ENCODE measurements around the gene RPN1.
"Not testable (repeated sequence)": the region's sequence is repeated elsewhere in the genome, so short reads cannot be mapped to it uniquely, and the experiment has no call there.

Gene RPN1

DNA sequence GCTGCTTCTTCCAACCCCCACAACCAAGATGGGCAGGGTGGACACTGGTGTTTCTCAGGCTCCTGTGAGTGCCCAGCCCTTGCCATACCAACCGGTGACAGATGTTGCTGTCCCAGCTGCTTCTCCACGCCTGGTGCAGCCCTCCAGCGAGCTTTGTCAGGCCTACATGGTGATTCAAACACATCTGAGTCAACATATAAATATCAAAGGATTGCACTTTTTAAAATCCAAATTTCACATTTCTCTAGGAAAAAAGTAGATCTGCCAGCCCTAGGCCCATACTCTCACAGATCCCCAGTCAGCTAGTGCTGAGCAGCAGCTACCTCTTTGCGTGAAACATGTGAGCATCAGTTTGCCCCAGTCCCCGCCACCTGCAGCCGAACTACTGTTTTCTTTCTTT is 52.7 kb downstream of the RPN1 start:
- no peak overlapping the region for H3K4me3 ChIP-seq (ENCODE audit: low read depth in 1 of 2, low read length in 2 of 2)
- no peak overlapping the region for H3K27ac ChIP-seq (ENCODE audit: low read depth, low read length)
- H3K27me3 ChIP-seq (ENCODE audit: control insufficient read depth in 1 of 2, insufficient read depth in 2 of 2, low read length in 2 of 2), result no peaks in the 10 kb centered on the region
- H3K9me3 ChIP-seq (ENCODE audit: control insufficient read depth in 1 of 2, low read length in 2 of 2), result no peaks in the 10 kb centered on the region
- no peaks in the 10 kb centered on the region for H3K36me3 ChIP-seq (ENCODE audit: control insufficient read depth in 1 of 2, insufficient read depth in 2 of 2, low read length in 2 of 2)
- no peaks in the 10 kb centered on the region for H3K4me1 ChIP-seq (ENCODE audit: control insufficient read depth in 1 of 2, insufficient read depth in 2 of 2, low read length in 2 of 2)
- H3K9ac ChIP-seq (ENCODE audit: low read depth in 1 of 2, low read length in 2 of 2), result no peak overlapping the region

DNA sequence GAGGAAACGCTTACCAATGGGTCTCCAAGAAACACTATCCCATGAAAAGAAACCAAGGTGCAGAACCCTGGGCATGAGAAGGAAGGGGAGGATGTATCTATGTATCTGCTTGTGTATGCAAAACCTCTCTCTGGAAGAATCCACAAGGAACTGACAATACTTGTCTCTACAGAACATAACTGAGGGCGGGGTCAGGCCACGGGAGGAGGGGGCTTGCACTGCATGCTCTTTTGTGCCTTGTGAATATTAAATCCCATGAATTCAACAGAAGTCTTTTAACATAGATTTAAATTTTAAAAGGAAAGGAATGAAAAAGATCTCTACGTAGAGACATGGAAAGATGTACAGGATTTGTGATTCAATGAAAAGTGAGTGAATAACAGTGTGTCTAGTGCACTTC is 57.8 kb downstream of the RPN1 start:
- H3K4me3 ChIP-seq (ENCODE audit: low read depth in 1 of 2, low read length in 2 of 2), result no peak overlapping the region
- H3K27ac ChIP-seq (ENCODE audit: low read depth, low read length), result no peak overlapping the region
- H3K36me3 ChIP-seq (ENCODE audit: control insufficient read depth in 1 of 2, insufficient read depth in 2 of 2, low read length in 2 of 2), result no peaks in the 10 kb centered on the region
- H3K27me3 ChIP-seq (ENCODE audit: control insufficient read depth in 1 of 2, insufficient read depth in 2 of 2, low read length in 2 of 2), result no peaks in the 10 kb centered on the region
- no peaks in the 10 kb centered on the region for H3K4me1 ChIP-seq (ENCODE audit: control insufficient read depth in 1 of 2, insufficient read depth in 2 of 2, low read length in 2 of 2)
- no peaks in the 10 kb centered on the region for H3K9me3 ChIP-seq (ENCODE audit: control insufficient read depth in 1 of 2, low read length in 2 of 2)
- no peak overlapping the region for H3K9ac ChIP-seq (ENCODE audit: low read depth in 1 of 2, low read length in 2 of 2)

- Histone ChIP-seq H3K9ac (ENCODE audit: low read depth in 1 of 2, low read length in 2 of 2) (no peak overlapping the region), H3K4me3 (ENCODE audit: low read depth in 1 of 2, low read length in 2 of 2) (no peak overlapping the region), H3K27me3 (ENCODE audit: control insufficient read depth in 1 of 2, insufficient read depth in 2 of 2, low read length in 2 of 2) (no peaks in the 10 kb centered on the region), H3K27ac (ENCODE audit: low read depth, low read length) (no peak overlapping the region), H3K4me1 (ENCODE audit: control insufficient read depth in 1 of 2, insufficient read depth in 2 of 2, low read length in 2 of 2) (no peaks in the 10 kb centered on the region), H3K36me3 (ENCODE audit: control insufficient read depth in 1 of 2, insufficient read depth in 2 of 2, low read length in 2 of 2) (no peaks in the 10 kb centered on the region), H3K9me3 (ENCODE audit: control insufficient read depth in 1 of 2, low read length in 2 of 2) (no peaks in the 10 kb centered on the region)
Measured at GRCh38 chr3:128591738-128592426, 58.7 kb downstream of the RPN1 start.

- no peaks in the 10 kb centered on the region for H3K36me3 ChIP-seq (ENCODE audit: control insufficient read depth in 1 of 2, insufficient read depth in 2 of 2, low read length in 2 of 2)
- no peaks in the 10 kb centered on the region for H3K27me3 ChIP-seq (ENCODE audit: control insufficient read depth in 1 of 2, insufficient read depth in 2 of 2, low read length in 2 of 2)
- no peak overlapping the region for H3K4me3 ChIP-seq (ENCODE audit: low read depth in 1 of 2, low read length in 2 of 2)
- H3K9ac ChIP-seq (ENCODE audit: low read depth in 1 of 2, low read length in 2 of 2), result no peak overlapping the region
- no peak overlapping the region for H3K27ac ChIP-seq (ENCODE audit: low read depth, low read length)
- no peaks in the 10 kb centered on the region for H3K9me3 ChIP-seq (ENCODE audit: control insufficient read depth in 1 of 2, low read length in 2 of 2)
- H3K4me1 ChIP-seq (ENCODE audit: control insufficient read depth in 1 of 2, insufficient read depth in 2 of 2, low read length in 2 of 2), result no peaks in the 10 kb centered on the region
Measured at GRCh38 chr3:128590948-128591347, 59.7 kb downstream of the RPN1 start.

DNA sequence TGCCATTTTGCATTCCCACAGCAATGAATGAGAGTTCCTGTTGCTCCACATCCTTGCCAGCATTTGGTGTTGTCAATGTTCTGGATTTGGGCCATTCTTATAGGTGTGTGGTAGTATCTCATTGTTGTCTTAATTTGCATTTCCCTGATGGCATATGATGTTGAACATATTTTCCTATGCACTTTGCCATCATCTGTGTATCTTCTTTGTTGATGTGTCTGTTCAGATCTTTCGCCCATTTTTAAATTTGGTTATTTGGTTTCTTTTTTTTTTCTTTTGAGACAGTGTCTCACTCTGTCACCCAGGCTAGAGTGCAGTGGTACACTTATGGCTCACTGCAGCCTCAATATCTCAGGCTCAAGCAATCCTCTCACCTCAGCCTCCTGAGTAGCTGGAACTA is 60.6 kb downstream of the RPN1 start:
- not testable (repeated sequence) for H3K9me3 ChIP-seq (ENCODE audit: control insufficient read depth in 1 of 2, low read length in 2 of 2); H3K27ac ChIP-seq (ENCODE audit: low read depth, low read length); H3K36me3 ChIP-seq (ENCODE audit: control insufficient read depth in 1 of 2, insufficient read depth in 2 of 2, low read length in 2 of 2); H3K27me3 ChIP-seq (ENCODE audit: control insufficient read depth in 1 of 2, insufficient read depth in 2 of 2, low read length in 2 of 2); H3K4me1 ChIP-seq (ENCODE audit: control insufficient read depth in 1 of 2, insufficient read depth in 2 of 2, low read length in 2 of 2); H3K9ac ChIP-seq (ENCODE audit: low read depth in 1 of 2, low read length in 2 of 2); H3K4me3 ChIP-seq (ENCODE audit: low read depth in 1 of 2, low read length in 2 of 2)

DNA sequence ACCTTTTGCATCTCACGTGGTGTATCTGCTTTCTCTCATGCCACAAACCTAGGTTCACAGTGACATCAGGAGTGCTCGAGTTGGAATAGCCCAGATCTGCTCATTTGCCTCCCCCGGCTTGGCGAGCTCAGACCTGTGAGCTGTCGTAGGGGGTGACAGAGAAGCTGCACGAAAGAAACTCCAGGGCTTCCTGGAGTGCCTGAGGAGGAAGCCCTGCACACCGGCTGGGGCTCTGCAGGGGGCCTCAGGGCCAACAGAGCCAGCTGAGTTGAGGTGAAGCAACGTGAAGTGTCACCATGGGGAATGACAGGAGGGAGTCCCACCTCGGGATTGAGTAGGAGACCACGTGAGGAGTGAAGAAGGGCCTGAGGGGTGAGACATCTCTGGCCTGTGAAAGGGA is 62.5 kb downstream of the RPN1 start:
- H3K27me3 ChIP-seq (ENCODE audit: control insufficient read depth in 1 of 2, insufficient read depth in 2 of 2, low read length in 2 of 2), result peaks cover 3 to 5% of the 10 kb centered on the region in 2 donors
- H3K36me3 ChIP-seq (ENCODE audit: control insufficient read depth in 1 of 2, insufficient read depth in 2 of 2, low read length in 2 of 2), result no peaks in the 10 kb centered on the region
- no peaks in the 10 kb centered on the region for H3K9me3 ChIP-seq (ENCODE audit: control insufficient read depth in 1 of 2, low read length in 2 of 2)
- no peak overlapping the region for H3K27ac ChIP-seq (ENCODE audit: low read depth, low read length)
- H3K4me3 ChIP-seq (ENCODE audit: low read depth in 1 of 2, low read length in 2 of 2), result no peak overlapping the region
- H3K4me1 ChIP-seq (ENCODE audit: control insufficient read depth in 1 of 2, insufficient read depth in 2 of 2, low read length in 2 of 2), result no peaks in the 10 kb centered on the region
- no peak overlapping the region for H3K9ac ChIP-seq (ENCODE audit: low read depth in 1 of 2, low read length in 2 of 2)

DNA sequence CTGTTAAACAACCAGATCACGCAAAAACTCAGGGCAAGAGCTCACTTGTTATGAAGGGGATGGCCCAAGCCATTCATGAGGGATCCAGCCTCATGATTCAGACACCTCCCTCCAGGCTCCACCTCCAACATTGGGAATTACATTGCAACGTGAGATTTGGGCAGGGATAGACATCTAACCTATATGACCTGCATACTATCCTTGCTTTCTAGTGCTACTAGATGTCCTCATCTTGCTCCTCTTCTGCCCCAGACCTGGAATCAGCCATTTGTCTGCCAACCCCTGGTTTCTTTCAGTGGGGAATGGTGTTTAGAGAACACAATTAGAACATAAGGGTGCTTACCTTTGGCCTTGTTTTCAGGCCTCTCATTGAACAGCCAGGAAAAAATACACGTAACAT is 63.2 kb downstream of the RPN1 start:
- H3K9me3 ChIP-seq (ENCODE audit: control insufficient read depth in 1 of 2, low read length in 2 of 2), result no peaks in the 10 kb centered on the region
- peaks cover 3 to 5% of the 10 kb centered on the region in 2 donors for H3K27me3 ChIP-seq (ENCODE audit: control insufficient read depth in 1 of 2, insufficient read depth in 2 of 2, low read length in 2 of 2)
- H3K4me1 ChIP-seq (ENCODE audit: control insufficient read depth in 1 of 2, insufficient read depth in 2 of 2, low read length in 2 of 2), result no peaks in the 10 kb centered on the region
- no peak overlapping the region for H3K4me3 ChIP-seq (ENCODE audit: low read depth in 1 of 2, low read length in 2 of 2)
- no peak overlapping the region for H3K27ac ChIP-seq (ENCODE audit: low read depth, low read length)
- no peak overlapping the region for H3K9ac ChIP-seq (ENCODE audit: low read depth in 1 of 2, low read length in 2 of 2)
- H3K36me3 ChIP-seq (ENCODE audit: control insufficient read depth in 1 of 2, insufficient read depth in 2 of 2, low read length in 2 of 2), result no peaks in the 10 kb centered on the region

DNA sequence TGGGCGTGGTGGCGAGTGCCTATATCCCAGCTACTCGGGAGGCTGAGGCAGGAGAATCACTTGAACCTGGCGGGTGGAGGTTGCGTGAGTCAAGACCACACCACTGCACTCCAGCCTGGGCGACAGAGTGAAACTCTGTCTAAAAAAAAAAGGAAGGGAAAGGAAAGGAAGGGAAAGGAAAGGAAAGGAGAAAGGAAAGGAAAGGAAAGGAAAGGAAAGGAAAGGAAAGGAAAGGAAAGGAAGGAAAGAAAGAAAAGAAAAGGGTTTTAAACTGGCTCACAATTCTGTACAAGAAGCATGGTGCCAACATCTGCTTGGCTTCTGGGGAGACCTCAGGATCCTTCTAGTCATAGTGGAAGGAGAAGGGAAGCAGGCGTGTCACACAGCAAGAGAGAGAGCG is 63.7 kb downstream of the RPN1 start:
- not testable (repeated sequence) for H3K4me3 ChIP-seq (ENCODE audit: low read depth in 1 of 2, low read length in 2 of 2); H3K27me3 ChIP-seq (ENCODE audit: control insufficient read depth in 1 of 2, insufficient read depth in 2 of 2, low read length in 2 of 2)

DNA sequence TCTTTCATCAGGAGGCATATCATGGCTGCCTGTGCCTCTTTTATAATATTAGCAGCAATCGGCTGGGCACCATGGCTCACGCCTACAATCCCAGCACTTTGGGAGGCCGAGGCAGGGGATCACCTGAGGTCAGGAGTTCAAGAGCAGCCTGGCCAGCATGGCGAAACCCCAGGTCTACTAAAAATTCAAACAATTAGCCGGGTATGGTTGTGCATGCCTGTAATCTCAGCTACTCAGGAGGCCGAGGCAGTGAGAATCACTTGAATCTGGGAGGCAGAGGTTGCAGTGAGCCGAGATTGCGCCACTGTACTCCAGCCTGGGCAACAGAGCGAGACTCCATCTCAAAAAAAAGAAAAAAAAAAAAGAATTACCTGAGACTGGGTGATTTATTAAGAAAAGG is 64.2 kb downstream of the RPN1 start:
- not testable (repeated sequence) for H3K27me3 ChIP-seq (ENCODE audit: control insufficient read depth in 1 of 2, insufficient read depth in 2 of 2, low read length in 2 of 2); H3K9me3 ChIP-seq (ENCODE audit: control insufficient read depth in 1 of 2, low read length in 2 of 2); H3K4me3 ChIP-seq (ENCODE audit: low read depth in 1 of 2, low read length in 2 of 2); H3K9ac ChIP-seq (ENCODE audit: low read depth in 1 of 2, low read length in 2 of 2); H3K36me3 ChIP-seq (ENCODE audit: control insufficient read depth in 1 of 2, insufficient read depth in 2 of 2, low read length in 2 of 2); H3K27ac ChIP-seq (ENCODE audit: low read depth, low read length); H3K4me1 ChIP-seq (ENCODE audit: control insufficient read depth in 1 of 2, insufficient read depth in 2 of 2, low read length in 2 of 2)

More for the DNA sequence above, 63.7 kb downstream of the RPN1 start:
- not testable (repeated sequence) for H3K9ac ChIP-seq (ENCODE audit: low read depth in 1 of 2, low read length in 2 of 2); H3K4me1 ChIP-seq (ENCODE audit: control insufficient read depth in 1 of 2, insufficient read depth in 2 of 2, low read length in 2 of 2); H3K9me3 ChIP-seq (ENCODE audit: control insufficient read depth in 1 of 2, low read length in 2 of 2); H3K36me3 ChIP-seq (ENCODE audit: control insufficient read depth in 1 of 2, insufficient read depth in 2 of 2, low read length in 2 of 2); H3K27ac ChIP-seq (ENCODE audit: low read depth, low read length)

DNA sequence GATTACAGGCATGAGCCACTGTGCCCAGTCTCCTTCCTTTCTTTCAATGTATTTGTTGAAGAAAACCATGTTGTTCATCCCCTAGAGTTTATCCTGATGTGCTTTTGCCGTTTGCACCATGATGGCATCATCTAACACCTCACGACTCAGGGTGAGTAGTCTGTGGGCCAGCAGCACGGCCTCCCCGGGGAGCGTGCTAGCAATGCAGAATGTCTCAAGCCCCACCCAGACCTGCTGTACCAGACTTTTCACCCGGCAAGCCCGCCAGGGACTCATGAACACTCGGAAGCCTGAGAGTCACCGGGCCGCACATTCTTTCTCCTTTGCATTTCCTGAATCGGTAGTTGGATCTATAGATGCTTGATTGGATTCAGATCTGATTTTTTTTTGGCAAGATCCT is 64.6 kb downstream of the RPN1 start:
- Histone ChIP-seq H3K9me3 (ENCODE audit: control insufficient read depth in 1 of 2, low read length in 2 of 2) (no peaks in the 10 kb centered on the region), H3K27me3 (ENCODE audit: control insufficient read depth in 1 of 2, insufficient read depth in 2 of 2, low read length in 2 of 2) (peaks cover 3 to 5% of the 10 kb centered on the region in 2 donors), H3K4me1 (ENCODE audit: control insufficient read depth in 1 of 2, insufficient read depth in 2 of 2, low read length in 2 of 2) (no peaks in the 10 kb centered on the region), H3K9ac (ENCODE audit: low read depth in 1 of 2, low read length in 2 of 2) (no peak overlapping the region), H3K36me3 (ENCODE audit: control insufficient read depth in 1 of 2, insufficient read depth in 2 of 2, low read length in 2 of 2) (no peaks in the 10 kb centered on the region), H3K4me3 (ENCODE audit: low read depth in 1 of 2, low read length in 2 of 2) (no peak overlapping the region), H3K27ac (ENCODE audit: low read depth, low read length) (no peak overlapping the region)

DNA sequence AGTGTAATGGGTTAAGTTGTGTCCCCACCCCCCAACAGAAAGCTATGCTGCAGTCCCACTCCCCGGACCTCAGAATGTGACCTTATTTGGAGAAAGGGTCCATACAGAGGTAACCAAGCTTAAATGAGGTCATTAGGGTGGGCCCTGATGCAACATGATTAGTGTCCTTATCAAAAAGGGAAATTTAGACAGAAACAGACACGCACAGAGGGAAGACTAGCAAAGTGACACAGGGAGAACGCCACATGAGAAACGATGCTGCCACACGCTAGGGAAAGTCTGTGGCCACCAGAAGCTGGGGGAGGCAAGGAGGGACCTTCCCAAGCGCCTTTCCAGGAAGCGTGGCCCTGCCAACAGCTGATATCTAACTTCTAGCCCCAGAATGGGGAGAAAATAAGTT is 65.4 kb downstream of the RPN1 start:
- Histone ChIP-seq H3K4me3 (ENCODE audit: low read depth in 1 of 2, low read length in 2 of 2) (no peak overlapping the region), H3K4me1 (ENCODE audit: control insufficient read depth in 1 of 2, insufficient read depth in 2 of 2, low read length in 2 of 2) (no peaks in the 10 kb centered on the region), H3K27me3 (ENCODE audit: control insufficient read depth in 1 of 2, insufficient read depth in 2 of 2, low read length in 2 of 2) (peaks cover 3 to 5% of the 10 kb centered on the region in 2 donors), H3K9ac (ENCODE audit: low read depth in 1 of 2, low read length in 2 of 2) (no peak overlapping the region), H3K27ac (ENCODE audit: low read depth, low read length) (no peak overlapping the region), H3K9me3 (ENCODE audit: control insufficient read depth in 1 of 2, low read length in 2 of 2) (no peaks in the 10 kb centered on the region), H3K36me3 (ENCODE audit: control insufficient read depth in 1 of 2, insufficient read depth in 2 of 2, low read length in 2 of 2) (no peaks in the 10 kb centered on the region)

All from duodenal mucosa (tissue), 2 donors.